Measurements from ENCODE around the gene SMU1.

- TF ChIP-seq CTCF (IDR thresholded peaks at IDR 0.05) (no peak), POLR2A (IDR thresholded peaks at IDR 0.05) (no peak)
Observed at GRCh38 chr9:33099754-33100153, 23.3 kb upstream of the SMU1 start.
